Esophagus muscularis mucosa (tissue), 4 donors: ENCODE data around the gene ZNF726. TPM values are rescaled to one million over a fixed set of nuclear protein-coding genes. Genes with fewer than 3 reads are reported as not detected.

Experiments
- DNase-seq: peaks from one replicate; pipeline ENCODE4 v3.0.0-alpha.2; 2017; ENCODE audit errors: extremely low spot score
- H3K27ac ChIP-seq, 4 donors: fragments of 200-600 bp; sonication (generic); replicated peaks in 1 of 4; 1 replicate in 3 of 4; 2 replicates in 1 of 4; pipeline ENCODE4 v1.5.1; 2016 to 2019; ENCODE audit warnings: mild to moderate bottlenecking in 1 of 4
- H3K27me3 ChIP-seq, 4 donors: fragments of 200-600 bp; sonication (generic); one replicate each; pipeline versions ENCODE4 v1.5.1 to v1.6.0; 2016 to 2019
- H3K36me3 ChIP-seq, 4 donors: fragments of 200-600 bp; sonication (generic); one replicate each; pipeline ENCODE4 v1.5.1; 2016 to 2019
- H3K4me1 ChIP-seq, 4 donors: fragments of 200-600 bp; sonication (generic); one replicate each; pipeline ENCODE4 v1.5.1; 2016 to 2019
- H3K4me3 ChIP-seq, 4 donors: fragments of 200-600 bp; sonication (generic); 1 replicate in 2 of 4; 2 replicates in 2 of 4; pipeline ENCODE4 v1.5.1; 2016 to 2019; ENCODE audit warnings: mild to moderate bottlenecking in 4 of 4, moderate library complexity in 1 of 4
- H3K9me3 ChIP-seq, 4 donors: fragments of 200-600 bp; sonication (generic); 1 replicate in 3 of 4; 2 replicates in 1 of 4; pipeline ENCODE4 v1.5.1; 2016 to 2019
- CTCF ChIP-seq, 3 experiments: fragments of 200-600 bp in 2 of 3; fragments of 450-650 bp in 1 of 3; sonication (generic) in 2 of 3; IDR thresholded peaks; one replicate each; pipeline ENCODE4 v1.5.1; 2017 to 2019; ENCODE audit warnings: antibody characterized with exemption in 3 of 3, mild to moderate bottlenecking in 2 of 3, moderate library complexity in 1 of 3
- EP300 ChIP-seq: sonication (generic); formaldehyde crosslinking; IDR thresholded peaks from one replicate; pipeline ENCODE4 v1.6.1; 2017; ENCODE audit warnings: antibody characterized with exemption
- POLR2A ChIP-seq: fragments of 450-650 bp; IDR thresholded peaks from one replicate; pipeline ENCODE4 v1.6.1; 2017; ENCODE audit warnings: antibody characterized with exemption, moderate library complexity, mild to moderate bottlenecking, low read depth
- POLR2AphosphoS5 ChIP-seq, 2 donors: sonication (generic); formaldehyde crosslinking; IDR thresholded peaks; one replicate each; pipeline ENCODE4 v1.6.1; 2017; ENCODE audit warnings: antibody characterized with exemption in 2 of 2
- WGBS: methylation state at CpG from one replicate; pipeline ENCODE4 v1.1.5; 2018; 5-methylcytosine and 5-hydroxymethylcytosine counted together
- intact Hi-C: fragments of 100-400 bp; cut with DNase I; formaldehyde crosslinking; loops from one replicate; pipeline ENCODE4 v1.15.1; 2023
- total RNA-seq, 4 donors: library from RNA; depleted of rRNA; stranded (reverse); fragments of >200 nt; gene quantifications; one replicate each; pipeline versions ENCODE4 v1.1.0 to v1.2.1, GENCODE V29; 2016

Gene ZNF726
- total RNA-seq, 4 donors from 2014 or later, result 0.32 to 0.80 (median 0.37) TPM

- Histone ChIP-seq H3K9me3 (peaks cover 0 to 13% (median 12%) of the 10 kb centered on the region in 4 donors), H3K36me3 (no peaks in the 10 kb centered on the region), H3K4me1 (peaks cover 0 to 3% (median under 1%) of the 10 kb centered on the region in 4 donors), H3K4me3 (no peak overlapping the region), H3K27ac (no peak overlapping the region), H3K27me3 (no peaks in the 10 kb centered on the region)
- intact Hi-C loops, result no loop called here
- TF ChIP-seq POLR2A (no peak), POLR2AphosphoS5 (IDR thresholded peaks at IDR 0.05) (no peak), EP300 (no peak), CTCF (IDR thresholded peaks at IDR 0.05) (no peak)
- DNase-seq, result no peak
Observed at GRCh38 chr19:23909222-23909621, 5.5 kb upstream of the ZNF726 start.

GRCh38 chr19:23913931-23914330 is 755 bp upstream of the ZNF726 start:
- DNase-seq, result no peak
- Histone ChIP-seq H3K9me3 (no peaks in the 10 kb centered on the region), H3K4me1 (peaks cover 0 to 13% (median 9%) of the 10 kb centered on the region in 4 donors), H3K36me3 (no peaks in the 10 kb centered on the region), H3K27me3 (no peaks in the 10 kb centered on the region), H3K27ac (no peak overlapping the region), H3K4me3 (peak overlapping the region; percentile 54 to 77 (median 67))
- intact Hi-C loops, result no loop called here
- WGBS, result 92% methylated on average over 11 of the region's 11 CpGs
- TF ChIP-seq CTCF (IDR thresholded peaks at IDR 0.05) (no peak), EP300 (no peak), POLR2AphosphoS5 (IDR thresholded peaks at IDR 0.05) (no peak), POLR2A (no peak)

DNA sequence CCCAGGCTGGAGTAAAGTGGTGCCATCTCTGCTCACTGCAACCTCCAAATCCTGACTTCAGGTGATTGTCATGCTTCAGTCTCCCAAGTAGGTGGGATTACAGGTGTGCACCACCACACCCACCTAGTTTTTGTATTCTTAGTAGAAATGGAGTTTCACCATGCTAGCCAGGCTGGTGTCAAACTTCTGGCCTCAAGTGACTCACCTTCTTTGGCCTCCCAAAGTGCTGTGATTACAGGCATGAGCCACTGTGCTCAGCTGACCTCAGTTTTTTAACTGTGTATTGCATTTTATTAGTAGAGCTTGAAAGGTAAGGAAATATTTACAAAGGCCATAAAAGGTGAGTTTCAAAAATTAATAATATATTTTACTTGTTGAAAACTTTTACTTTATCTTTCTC is 2.3 kb downstream of the ZNF726 start:
- intact Hi-C loops, result no loop called here
- no peak for TF ChIP-seq POLR2AphosphoS5 (IDR thresholded peaks at IDR 0.05)
- no peak for TF ChIP-seq CTCF (IDR thresholded peaks at IDR 0.05)
- no peak for TF ChIP-seq EP300
- TF ChIP-seq POLR2A, result no peak

GRCh38 chr19:23917856-23918255 is 3.2 kb downstream of the ZNF726 start:
- peaks cover 0 to 13% (median 9%) of the 10 kb centered on the region in 4 donors for H3K4me1 ChIP-seq
- no peaks in the 10 kb centered on the region for H3K9me3 ChIP-seq
- DNase-seq, result no peak
- no peak overlapping the region for H3K27ac ChIP-seq
- TF ChIP-seq POLR2A, result no peak
- no peak for TF ChIP-seq POLR2AphosphoS5 (IDR thresholded peaks at IDR 0.05)
- peaks cover 0 to 11% (median 0%) of the 10 kb centered on the region in 4 donors for H3K36me3 ChIP-seq
- 88% methylated on average over 5 of the region's 5 CpGs for WGBS
- H3K4me3 ChIP-seq, result no peak overlapping the region
- H3K27me3 ChIP-seq, result no peaks in the 10 kb centered on the region
- intact Hi-C loops, result no loop called here

More for the DNA sequence above, 2.3 kb downstream of the ZNF726 start:
- no peak overlapping the region for H3K27ac ChIP-seq
- H3K9me3 ChIP-seq, result no peaks in the 10 kb centered on the region
- H3K27me3 ChIP-seq, result no peaks in the 10 kb centered on the region
- H3K4me1 ChIP-seq, result peaks cover 0 to 13% (median 9%) of the 10 kb centered on the region in 4 donors
- DNase-seq, result no peak
- no peak overlapping the region for H3K4me3 ChIP-seq
- peaks cover 0 to 11% (median 0%) of the 10 kb centered on the region in 4 donors for H3K36me3 ChIP-seq

GRCh38 chr19:23925285-23925684 is 10.6 kb downstream of the ZNF726 start:
- WGBS, result 96% methylated on average over 5 of the region's 5 CpGs
- no peak overlapping the region for H3K4me3 ChIP-seq
- peaks cover 0 to 7% (median 0%) of the 10 kb centered on the region in 4 donors for H3K36me3 ChIP-seq
- no peaks in the 10 kb centered on the region for H3K27me3 ChIP-seq
- DNase-seq, result no peak
- no peaks in the 10 kb centered on the region for H3K4me1 ChIP-seq
- intact Hi-C loops, result no loop called here
- no peak overlapping the region for H3K27ac ChIP-seq
- TF ChIP-seq EP300 (no peak), CTCF (IDR thresholded peaks at IDR 0.05) (no peak)
- no peaks in the 10 kb centered on the region for H3K9me3 ChIP-seq
